ENCODE results near the gene SLC4A2.
A peak's percentile ranks its signal among the peaks of the same experiment; 100 is the strongest.

Gene SLC4A2

GRCh38 chr7:151099486-151100211, 40.3 kb downstream of the SLC4A2 start:
- H3K4me3 ChIP-seq (ENCODE audit: low read depth, low read length), result no peak overlapping the region
- H3K27ac ChIP-seq (ENCODE audit: extremely low read depth, low read depth, low read length), result no peak overlapping the region
- ChIA-PET POLR2A (no interaction called here), CTCF (interaction anchor here (0.6 to 4.0 kb wide), 2 partner anchors 11 to 15 kb away, joined by 3 to 23 read pairs; no protein-coding TSS in a partner anchor)
- TF ChIP-seq ZNF341 (tag by site-specific recombination; IDR thresholded peaks at IDR 0.05; ENCODE audit: low read depth) (peak; percentile 27), GLIS2 (tag by site-specific recombination; IDR thresholded peaks at IDR 0.05) (no peak), IKZF3 (tag by site-specific recombination; IDR thresholded peaks at IDR 0.05) (0 out of 2 replicates have a peak, but pooled peaks have one; percentile 29), PRDM10 (tag by site-specific recombination; IDR thresholded peaks at IDR 0.05) (peak; percentile 92), GLIS1 (tag by site-specific recombination; IDR thresholded peaks at IDR 0.05) (peak; percentile 47), ZIC2 (tag by site-specific recombination; IDR thresholded peaks at IDR 0.05) (0 out of 2 replicates have a peak, but pooled peaks have one; percentile 5), ZNF600 (tag by site-specific recombination; IDR thresholded peaks at IDR 0.05) (peak; percentile 71), ZBTB44 (tag by site-specific recombination; IDR thresholded peaks at IDR 0.05) (no peak), PATZ1 (tag by site-specific recombination; IDR thresholded peaks at IDR 0.05) (0 out of 2 replicates have a peak, but pooled peaks have one; percentile 29)
- H3K36me3 ChIP-seq (ENCODE audit: control insufficient read depth in 2 of 2, insufficient read depth in 1 of 2, low read length in 2 of 2), result peaks cover 0 to 28% of the 10 kb centered on the region in 2 experiments; a peak in 2 of 3 replicates
- H3K9me3 ChIP-seq (ENCODE audit: control insufficient read depth, insufficient read depth, low read depth, low read length), result no peaks in the 10 kb centered on the region
- H3K4me1 ChIP-seq (ENCODE audit: control insufficient read depth, insufficient read depth, low read length), result no peaks in the 10 kb centered on the region

- Histone ChIP-seq H3K27ac (ENCODE audit: extremely low read depth, low read depth, low read length) (no peak overlapping the region), H3K9me3 (ENCODE audit: control insufficient read depth, insufficient read depth, low read depth, low read length) (no peaks in the 10 kb centered on the region), H3K4me3 (ENCODE audit: low read depth, low read length) (no peak overlapping the region), H3K36me3 (ENCODE audit: control insufficient read depth in 2 of 2, insufficient read depth in 1 of 2, low read length in 2 of 2) (peaks cover 0 to 33% of the 10 kb centered on the region in 2 experiments; a peak in 2 of 3 replicates), H3K4me1 (ENCODE audit: control insufficient read depth, insufficient read depth, low read length) (no peaks in the 10 kb centered on the region)
- TF ChIP-seq ZNF324 (tag by site-specific recombination; IDR thresholded peaks at IDR 0.05), result no peak
- TF ChIP-seq ZIC2 (tag by site-specific recombination; IDR thresholded peaks at IDR 0.05), result peak; percentile 50; the same call in 1 of the 2 replicates
- TF ChIP-seq SCRT1 (tag by site-specific recombination; IDR thresholded peaks at IDR 0.05; ENCODE audit: borderline replicate concordance), result no peak
- TF ChIP-seq GLIS1 (tag by site-specific recombination; IDR thresholded peaks at IDR 0.05), result no peak
- ChIA-PET CTCF (interaction anchor here (0.6 to 4.0 kb wide), 3 partner anchors 10 to 131 kb away, joined by 3 to 23 read pairs (median 3); no protein-coding TSS in a partner anchor), POLR2A (no interaction called here)
Measured at GRCh38 chr7:151100921-151101320, 41.5 kb downstream of the SLC4A2 start.
